Activated T-cell treated with anti-CD3 and anti-CD28 coated beads, Interleukin-2, amount 50 U/mL, for 24 hours (primary cell): ENCODE results near the gene TSPAN7.

Source experiments
- DNase-seq: peaks from one replicate; pipeline ENCODE4 v3.0.0-alpha.2; 2020
- H3K27ac Mint-ChIP-seq: 2 replicates; pipeline ENCODE4 v1.8.0; 2020; ENCODE audit warnings: mild to moderate bottlenecking, mixed read lengths
- H3K27me3 Mint-ChIP-seq: 2 replicates; pipeline ENCODE4 v1.8.0; 2020; ENCODE audit warnings: mixed read lengths
- H3K36me3 Mint-ChIP-seq: 2 replicates; pipeline ENCODE4 v1.8.0; 2020; ENCODE audit warnings: low read depth, mixed read lengths
- H3K4me1 Mint-ChIP-seq: 2 replicates; pipeline ENCODE4 v1.8.0; 2020; ENCODE audit warnings: low read depth, mixed read lengths
- H3K4me3 Mint-ChIP-seq: 2 replicates; pipeline ENCODE4 v1.8.0; 2020; ENCODE audit warnings: mild to moderate bottlenecking, moderate library complexity, mixed read lengths
- H3K9me3 Mint-ChIP-seq: 2 replicates; pipeline ENCODE4 v1.8.0; 2020; ENCODE audit warnings: mixed read lengths

Gene TSPAN7

DNA sequence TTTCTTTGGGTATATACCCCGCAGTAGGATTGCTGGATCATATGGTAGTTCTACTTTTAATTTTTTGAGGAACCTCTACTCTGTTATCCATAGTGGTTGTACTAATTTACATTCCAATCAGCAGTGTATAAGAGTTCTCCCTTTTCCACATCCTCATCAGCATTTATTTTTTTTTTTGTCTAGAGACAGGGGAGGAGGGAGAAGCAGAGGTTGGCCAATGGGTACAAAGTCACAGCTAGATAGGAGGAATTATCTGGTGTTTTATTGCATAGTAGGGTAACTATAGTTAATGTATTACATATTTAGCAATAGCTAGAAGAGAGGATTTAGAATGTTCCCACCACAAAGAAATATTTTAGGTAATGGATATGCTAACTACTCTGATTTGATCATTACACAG lies 107.4 kb downstream of the TSPAN7 start:
- Mint-ChIP-seq H3K27me3 (peaks cover 57% of the 10 kb centered on the region), H3K4me1 (peaks cover 3% of the 10 kb centered on the region), H3K9me3 (no peaks in the 10 kb centered on the region), H3K4me3 (no peak overlapping the region), H3K36me3 (no peaks in the 10 kb centered on the region), H3K27ac (no peak overlapping the region)
- no peak for DNase-seq

DNA sequence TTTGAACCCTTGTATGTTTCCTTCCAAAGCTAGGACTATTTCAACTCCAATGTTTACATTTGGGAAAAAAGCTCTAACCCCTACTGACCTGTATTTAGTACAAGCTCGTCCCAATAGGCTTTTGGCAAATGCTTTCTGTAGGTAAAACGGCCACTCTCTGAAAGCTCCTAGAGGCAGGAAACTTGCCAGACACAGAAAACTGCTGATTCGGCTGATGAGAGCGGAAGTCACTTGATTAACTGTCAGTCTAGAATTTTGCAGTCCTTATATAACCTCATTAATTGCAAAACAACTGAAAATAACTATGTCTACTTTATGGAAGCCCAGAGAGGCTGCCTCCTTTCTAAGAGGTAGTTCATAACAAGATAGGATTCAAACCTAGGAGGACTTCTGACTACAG lies 108.1 kb downstream of the TSPAN7 start:
- Mint-ChIP-seq H3K27ac (no peak overlapping the region), H3K36me3 (no peaks in the 10 kb centered on the region), H3K4me1 (peaks cover 3% of the 10 kb centered on the region), H3K4me3 (no peak overlapping the region), H3K27me3 (peaks cover 57% of the 10 kb centered on the region), H3K9me3 (no peaks in the 10 kb centered on the region)
- no peak for DNase-seq

DNA sequence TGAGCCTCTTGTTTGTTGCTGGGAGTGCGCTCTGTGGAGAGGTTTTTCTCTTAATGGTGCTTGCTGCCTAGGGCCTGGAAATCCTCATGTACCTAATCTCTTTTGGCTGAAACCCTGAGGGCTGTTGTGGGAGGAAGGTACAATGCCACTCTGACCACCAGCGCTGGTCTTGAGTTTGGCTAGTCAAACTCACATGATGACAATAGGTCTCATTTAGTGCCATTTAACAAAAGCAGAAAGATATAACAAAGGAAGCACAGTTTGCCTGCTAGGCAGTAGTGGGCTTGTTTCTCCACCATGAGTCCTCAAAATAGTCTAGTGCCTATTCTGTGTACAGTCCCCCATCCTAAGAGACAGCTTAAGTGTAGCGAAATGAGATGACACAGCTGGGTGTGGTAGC lies 111.3 kb downstream of the TSPAN7 start:
- Mint-ChIP-seq H3K9me3 (no peaks in the 10 kb centered on the region), H3K36me3 (no peaks in the 10 kb centered on the region), H3K27ac (no peak overlapping the region), H3K27me3 (peaks cover 66% of the 10 kb centered on the region), H3K4me3 (no peak overlapping the region), H3K4me1 (peaks cover 6% of the 10 kb centered on the region)
- DNase-seq = no peak

DNA sequence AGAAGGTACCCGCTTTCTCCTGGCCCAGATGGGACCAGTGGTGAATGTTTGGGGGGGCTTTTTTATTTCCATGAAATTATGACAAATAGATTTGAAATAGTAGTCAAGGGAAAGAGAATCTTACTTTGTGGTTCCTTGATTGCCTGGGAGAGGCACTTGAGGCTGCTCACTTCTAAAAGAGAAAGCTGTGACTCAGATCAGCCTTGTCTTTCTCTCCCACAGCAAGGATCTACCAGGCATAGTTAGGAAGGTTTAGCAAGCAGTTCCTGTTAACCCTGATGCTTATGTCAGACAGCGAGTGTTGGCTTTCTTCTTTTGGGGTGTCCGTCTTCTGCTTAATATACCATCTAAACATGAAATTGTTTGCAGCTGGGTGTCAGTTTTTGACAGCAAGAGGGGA lies 114.5 kb downstream of the TSPAN7 start:
- no peak for DNase-seq
- Mint-ChIP-seq H3K4me3 (no peak overlapping the region), H3K36me3 (no peaks in the 10 kb centered on the region), H3K27ac (no peak overlapping the region), H3K27me3 (peaks cover 72% of the 10 kb centered on the region), H3K9me3 (no peaks in the 10 kb centered on the region), H3K4me1 (peaks cover 3% of the 10 kb centered on the region)

DNA sequence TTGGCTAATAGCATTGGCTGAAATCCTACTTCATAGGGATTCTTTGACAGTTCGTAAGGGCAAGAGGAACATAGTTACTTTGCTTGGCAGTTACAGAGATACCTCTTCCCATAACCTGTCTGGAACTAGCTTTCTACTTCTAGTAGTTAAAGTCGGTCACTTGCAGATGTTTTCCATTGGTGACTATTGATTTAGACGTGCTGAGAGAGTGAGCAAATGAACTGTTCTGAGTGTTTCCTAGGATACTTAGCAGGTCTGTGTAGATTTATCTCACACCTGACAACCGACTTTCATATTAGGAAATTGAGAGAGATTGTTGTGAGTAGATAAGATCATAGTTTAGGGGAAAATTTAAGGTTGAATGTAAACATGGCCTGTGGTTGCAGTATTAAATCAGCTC lies 116.8 kb downstream of the TSPAN7 start:
- no peak overlapping the region for H3K4me3 Mint-ChIP-seq
- H3K4me1 Mint-ChIP-seq = peaks cover 3% of the 10 kb centered on the region
- H3K36me3 Mint-ChIP-seq = no peaks in the 10 kb centered on the region
- DNase-seq = no peak
- no peak overlapping the region for H3K27ac Mint-ChIP-seq
- peaks cover 73% of the 10 kb centered on the region for H3K27me3 Mint-ChIP-seq
- no peaks in the 10 kb centered on the region for H3K9me3 Mint-ChIP-seq

DNA sequence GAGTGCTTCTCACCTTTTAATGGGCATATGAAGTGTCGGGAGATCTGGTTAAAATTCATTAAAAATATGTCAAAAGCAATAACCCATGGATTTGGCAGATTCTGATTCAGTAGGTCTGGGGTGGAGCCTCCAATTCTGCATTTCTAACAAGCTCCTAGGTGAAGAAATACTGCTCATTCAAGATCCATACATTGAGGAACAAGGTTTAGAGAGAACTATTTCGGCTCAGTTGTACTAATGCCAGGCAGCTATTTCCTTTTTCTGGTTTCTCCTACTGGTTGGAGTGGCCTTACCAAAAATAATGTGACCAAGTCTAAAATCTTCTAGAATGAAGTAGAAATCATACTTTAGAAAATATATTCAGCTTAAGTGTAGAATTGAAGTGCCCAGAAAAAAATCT lies 117.5 kb downstream of the TSPAN7 start:
- H3K27ac Mint-ChIP-seq = no peak overlapping the region
- H3K4me3 Mint-ChIP-seq = no peak overlapping the region
- no peak for DNase-seq
- no peaks in the 10 kb centered on the region for H3K9me3 Mint-ChIP-seq
- peaks cover 74% of the 10 kb centered on the region for H3K27me3 Mint-ChIP-seq
- peaks cover 3% of the 10 kb centered on the region for H3K4me1 Mint-ChIP-seq
- no peaks in the 10 kb centered on the region for H3K36me3 Mint-ChIP-seq

DNA sequence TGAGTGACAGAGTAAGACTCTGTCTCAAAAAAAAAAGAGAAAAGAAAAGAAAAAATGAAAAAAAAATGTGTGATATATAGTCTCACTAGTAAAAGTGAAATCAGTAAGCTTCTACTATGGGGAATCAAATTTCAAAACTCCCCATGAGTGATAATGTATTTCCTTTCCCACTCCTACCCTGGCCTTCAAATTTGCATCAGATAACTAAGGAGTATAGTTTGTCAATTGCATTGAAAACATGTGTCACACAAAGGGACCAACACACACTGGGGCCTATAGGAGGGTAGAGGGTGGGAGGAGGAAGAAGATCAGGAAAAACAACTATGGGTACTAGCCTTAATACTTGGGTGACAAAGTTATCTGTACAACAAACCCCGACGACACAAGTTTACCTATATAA lies 118.4 kb downstream of the TSPAN7 start:
- H3K4me1 Mint-ChIP-seq = peaks cover 3% of the 10 kb centered on the region
- H3K36me3 Mint-ChIP-seq = no peaks in the 10 kb centered on the region
- peaks cover 72% of the 10 kb centered on the region for H3K27me3 Mint-ChIP-seq
- DNase-seq = no peak
- no peak overlapping the region for H3K4me3 Mint-ChIP-seq
- H3K9me3 Mint-ChIP-seq = no peaks in the 10 kb centered on the region
- no peak overlapping the region for H3K27ac Mint-ChIP-seq

DNA sequence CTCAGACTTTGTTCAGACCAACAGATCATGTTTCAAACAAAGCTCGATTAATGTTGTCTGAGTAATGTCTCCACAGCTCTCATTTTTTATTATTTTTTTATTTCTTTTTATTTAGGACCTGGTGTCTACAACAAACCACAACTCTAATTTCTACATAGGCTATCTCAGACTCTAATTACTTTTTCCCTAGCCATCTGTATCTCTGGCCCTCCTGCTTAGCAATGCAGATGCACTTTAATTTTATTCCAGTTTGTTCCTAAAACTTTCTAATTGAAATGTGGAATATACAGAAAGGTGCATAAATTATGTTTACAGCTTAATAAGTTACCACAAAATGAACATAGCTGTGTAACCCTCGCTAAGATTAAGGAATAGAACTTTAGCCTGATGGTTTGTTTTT lies 120.8 kb downstream of the TSPAN7 start:
- H3K4me3 Mint-ChIP-seq = no peak overlapping the region
- H3K4me1 Mint-ChIP-seq = no peaks in the 10 kb centered on the region
- no peaks in the 10 kb centered on the region for H3K9me3 Mint-ChIP-seq
- no peak for DNase-seq
- peaks cover 65% of the 10 kb centered on the region for H3K27me3 Mint-ChIP-seq
- no peaks in the 10 kb centered on the region for H3K36me3 Mint-ChIP-seq
- H3K27ac Mint-ChIP-seq = no peak overlapping the region

DNA sequence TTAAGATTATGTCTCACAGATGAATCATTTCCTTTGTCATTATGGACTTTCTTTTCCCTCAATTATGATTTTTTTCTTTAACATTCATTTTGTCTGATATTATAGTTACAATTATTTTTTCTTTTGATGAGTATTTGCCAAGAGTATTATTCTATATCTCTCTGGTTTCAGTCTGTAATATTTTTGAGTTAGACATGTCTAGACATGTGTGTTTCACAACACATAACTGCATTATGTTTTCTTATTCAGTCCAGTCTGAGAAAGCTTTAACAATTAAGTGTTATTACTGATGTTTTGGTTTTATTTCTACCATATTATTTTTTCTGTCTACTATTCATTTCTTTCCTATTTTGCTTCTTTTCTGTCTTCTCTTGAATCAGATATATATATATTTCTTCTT lies 131.6 kb downstream of the TSPAN7 start:
- no peaks in the 10 kb centered on the region for H3K4me1 Mint-ChIP-seq
- H3K27me3 Mint-ChIP-seq = peaks cover 61% of the 10 kb centered on the region
- H3K27ac Mint-ChIP-seq = no peak overlapping the region
- H3K9me3 Mint-ChIP-seq = no peaks in the 10 kb centered on the region
- no peaks in the 10 kb centered on the region for H3K36me3 Mint-ChIP-seq
- no peak overlapping the region for H3K4me3 Mint-ChIP-seq
- no peak for DNase-seq

DNA sequence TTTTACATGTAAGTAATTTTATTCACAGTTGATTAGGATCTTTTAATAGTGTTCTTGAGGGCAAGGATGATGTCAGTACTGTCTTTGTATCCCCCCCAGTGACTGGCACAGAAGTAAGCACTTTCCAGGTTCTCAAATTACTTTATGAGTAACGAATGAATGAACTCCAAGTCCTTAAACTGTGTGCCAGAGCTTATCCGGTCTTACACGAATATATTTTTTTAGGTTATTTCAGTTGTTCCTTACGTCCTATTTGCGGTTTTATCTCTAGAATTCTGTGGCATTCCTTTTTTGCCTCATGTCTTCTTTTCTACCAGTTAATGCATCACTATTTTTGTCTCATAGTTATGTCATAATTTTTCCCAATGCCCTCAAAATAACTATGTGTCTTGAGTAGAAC lies 133.1 kb downstream of the TSPAN7 start:
- Mint-ChIP-seq H3K4me3 (no peak overlapping the region), H3K27me3 (peaks cover 50% of the 10 kb centered on the region), H3K4me1 (no peaks in the 10 kb centered on the region), H3K27ac (no peak overlapping the region), H3K9me3 (no peaks in the 10 kb centered on the region), H3K36me3 (no peaks in the 10 kb centered on the region)
- no peak for DNase-seq

DNA sequence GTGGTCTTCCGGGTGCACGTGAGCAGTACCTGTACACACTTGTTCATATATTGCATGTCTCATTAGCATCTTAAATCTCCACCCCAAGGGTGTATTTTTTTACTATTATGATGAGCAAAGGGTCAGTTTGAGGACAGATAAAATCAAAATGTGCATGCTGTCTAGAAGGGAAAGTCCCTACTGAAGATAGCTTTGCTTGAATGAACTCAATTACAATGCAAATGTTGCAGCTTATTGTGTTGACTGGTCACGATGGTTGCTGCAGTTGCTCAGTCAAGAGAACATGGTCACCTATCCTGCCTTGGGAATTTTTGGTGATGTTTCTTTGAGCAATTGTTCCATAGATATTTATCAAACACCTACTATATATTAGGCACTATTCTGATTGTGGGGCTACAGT lies 136.1 kb downstream of the TSPAN7 start:
- DNase-seq = no peak
- Mint-ChIP-seq H3K27me3 (peaks cover 50% of the 10 kb centered on the region), H3K9me3 (no peaks in the 10 kb centered on the region), H3K4me3 (no peak overlapping the region), H3K36me3 (no peaks in the 10 kb centered on the region), H3K4me1 (no peaks in the 10 kb centered on the region), H3K27ac (no peak overlapping the region)

DNA sequence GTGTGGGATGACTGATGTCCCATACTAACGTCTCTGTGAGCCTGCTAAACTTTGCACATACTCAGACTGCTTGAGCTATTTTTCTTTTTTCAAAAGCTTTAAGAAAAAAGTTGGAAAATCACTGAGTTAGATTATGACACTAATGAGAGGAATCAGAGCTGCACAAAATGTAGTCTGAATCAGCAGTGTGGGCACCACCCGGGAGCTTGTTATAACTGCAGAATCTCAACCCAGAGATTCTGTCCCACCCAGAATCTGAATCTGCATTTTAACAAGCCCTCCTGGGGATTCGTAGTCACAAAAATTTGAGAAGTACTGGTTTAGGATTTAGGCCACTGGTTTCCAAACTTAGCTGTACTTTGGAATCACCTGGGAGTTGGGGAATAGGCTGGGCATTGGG lies 137.8 kb downstream of the TSPAN7 start:
- Mint-ChIP-seq H3K9me3 (no peaks in the 10 kb centered on the region), H3K27ac (no peak overlapping the region), H3K4me3 (no peak overlapping the region), H3K36me3 (no peaks in the 10 kb centered on the region), H3K27me3 (peaks cover 57% of the 10 kb centered on the region), H3K4me1 (peaks cover under 1% of the 10 kb centered on the region)
- DNase-seq = no peak

DNA sequence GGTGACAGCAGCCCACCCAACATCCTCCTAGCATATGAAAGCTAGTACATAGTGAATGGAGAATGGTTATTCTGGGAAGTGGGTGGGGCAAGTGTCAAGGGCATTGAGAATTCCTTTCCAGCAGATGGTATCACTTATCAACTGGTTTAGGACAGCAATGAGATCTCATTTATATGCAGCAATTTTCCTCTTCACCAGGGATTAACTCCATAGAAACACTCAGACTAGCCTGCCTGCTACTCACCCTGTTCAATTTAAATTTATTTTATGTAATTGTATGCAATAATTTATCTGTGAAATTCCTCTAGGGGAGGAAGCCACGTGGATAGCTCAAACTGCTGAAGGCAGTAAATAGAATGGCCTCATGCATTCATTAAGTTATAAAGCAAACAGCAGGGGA lies 138.4 kb downstream of the TSPAN7 start:
- Mint-ChIP-seq H3K27ac (no peak overlapping the region), H3K9me3 (no peaks in the 10 kb centered on the region), H3K36me3 (no peaks in the 10 kb centered on the region), H3K4me3 (no peak overlapping the region), H3K27me3 (peaks cover 58% of the 10 kb centered on the region), H3K4me1 (peaks cover 6% of the 10 kb centered on the region)
- no peak for DNase-seq

DNA sequence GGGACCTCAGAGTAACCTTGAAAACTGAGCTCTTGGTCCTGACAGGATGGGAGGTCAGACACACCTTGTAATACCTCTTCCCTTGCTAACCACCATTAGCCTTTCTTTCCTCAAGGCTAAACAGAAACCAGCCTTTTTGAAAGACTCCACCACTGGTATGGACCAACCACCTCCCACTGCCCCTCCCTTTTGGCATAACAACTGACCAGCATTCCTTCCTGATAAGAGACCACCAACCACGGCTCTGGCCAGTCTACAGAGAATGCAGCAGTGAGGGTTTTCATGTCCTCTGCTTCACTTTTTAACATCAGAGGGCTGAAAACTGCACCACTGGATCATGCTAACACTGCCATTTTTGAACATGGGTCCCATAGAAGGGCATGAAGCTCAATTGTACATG lies 139.7 kb downstream of the TSPAN7 start:
- H3K27me3 Mint-ChIP-seq = peaks cover 63% of the 10 kb centered on the region
- H3K27ac Mint-ChIP-seq = no peak overlapping the region
- H3K36me3 Mint-ChIP-seq = no peaks in the 10 kb centered on the region
- no peak for DNase-seq
- no peak overlapping the region for H3K4me3 Mint-ChIP-seq
- H3K9me3 Mint-ChIP-seq = no peaks in the 10 kb centered on the region
- H3K4me1 Mint-ChIP-seq = peaks cover 7% of the 10 kb centered on the region

DNA sequence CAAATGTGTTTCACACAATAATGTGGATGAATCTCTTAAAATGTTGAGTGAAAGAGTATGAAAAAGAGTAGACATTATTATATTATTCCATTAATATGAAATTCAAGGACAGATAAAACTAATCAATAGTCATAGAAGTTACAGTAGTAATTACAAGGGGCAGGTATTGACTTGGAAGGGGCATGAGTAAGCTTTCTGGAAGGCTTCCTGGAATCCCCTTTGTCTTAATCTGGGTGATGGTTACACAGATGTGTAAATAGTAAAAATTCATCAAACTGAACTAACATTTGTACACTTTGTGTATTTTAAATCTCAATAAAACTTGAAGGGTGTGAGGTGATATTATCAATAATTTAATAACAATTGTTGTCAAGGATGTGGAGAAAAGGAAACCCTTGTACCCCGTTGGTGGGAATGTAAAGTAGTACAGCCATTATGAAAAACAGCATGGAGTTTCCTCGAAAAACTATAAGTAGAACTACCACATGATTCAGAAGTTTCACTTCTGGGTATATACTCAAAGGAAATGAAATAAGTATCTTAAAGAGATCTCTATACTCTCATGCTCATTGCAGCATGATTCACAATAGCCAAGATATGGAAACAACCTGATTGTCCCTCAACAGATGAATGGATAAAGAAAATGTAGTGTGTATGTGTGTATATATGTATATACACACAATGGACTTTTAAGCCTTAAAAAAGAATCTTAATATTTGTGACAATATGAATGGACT lies 143.0 kb downstream of the TSPAN7 start:
- Mint-ChIP-seq H3K27me3 (peaks cover 69% of the 10 kb centered on the region), H3K4me3 (no peak overlapping the region), H3K9me3 (no peaks in the 10 kb centered on the region), H3K36me3 (no peaks in the 10 kb centered on the region), H3K27ac (peak overlapping the region; percentile 76), H3K4me1 (peaks cover 7% of the 10 kb centered on the region)
- DNase-seq = no peak

DNA sequence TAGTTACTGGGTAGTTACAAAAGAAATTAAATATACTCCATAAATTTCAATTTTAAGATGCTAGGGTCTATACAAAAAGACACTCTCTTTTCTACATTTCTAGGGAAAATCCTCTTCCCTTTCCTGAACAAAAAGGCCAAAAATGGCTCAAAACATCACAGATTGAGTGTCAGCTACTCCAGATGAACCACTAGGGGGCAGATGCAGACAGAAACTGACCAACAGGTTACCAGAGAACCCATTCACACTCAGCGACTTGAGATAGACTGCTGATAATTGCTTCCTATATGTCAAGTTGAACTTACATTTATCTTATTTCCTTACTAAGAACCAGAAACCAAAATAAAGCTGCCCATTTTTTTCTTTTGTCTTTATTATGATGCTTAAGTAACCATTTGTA lies 156.5 kb downstream of the TSPAN7 start:
- H3K4me1 Mint-ChIP-seq = peaks cover 7% of the 10 kb centered on the region
- H3K4me3 Mint-ChIP-seq = no peak overlapping the region
- H3K27me3 Mint-ChIP-seq = peaks cover 69% of the 10 kb centered on the region
- no peak overlapping the region for H3K27ac Mint-ChIP-seq
- no peaks in the 10 kb centered on the region for H3K36me3 Mint-ChIP-seq
- no peak for DNase-seq
- H3K9me3 Mint-ChIP-seq = peaks cover 5% of the 10 kb centered on the region
